ENCODE measurements around the gene PRKG1. TPM values are rescaled to one million over a fixed set of nuclear protein-coding genes. Genes with fewer than 3 reads are reported as not detected.

The PRKG1 gene
- total RNA-seq, 1 experiment from 2014 or later = 10.4 TPM

DNA sequence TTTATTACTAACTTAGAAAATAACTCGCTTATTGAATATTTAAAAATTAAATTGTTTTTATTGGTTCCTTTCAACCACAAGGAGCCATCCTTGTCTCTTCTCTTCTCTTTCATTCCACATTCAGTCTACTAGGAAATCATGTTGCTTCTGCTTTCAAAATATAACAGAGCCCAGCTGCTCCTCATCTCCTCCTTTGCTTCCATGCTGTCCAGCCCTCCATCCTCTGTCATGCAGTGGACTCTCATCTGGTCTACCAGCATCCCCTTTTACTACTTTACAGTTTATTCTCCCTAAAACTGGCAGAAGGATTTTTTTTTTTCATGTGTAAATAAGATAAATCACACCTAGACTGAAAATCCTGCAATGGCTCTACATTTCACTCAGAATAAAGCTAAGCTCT is 823.3 kb downstream of the PRKG1 start:
- Mint-ChIP-seq H3K9me3 (no peaks in the 10 kb centered on the region), H3K27ac (no peak overlapping the region; a peak in 1 of 7 replicates), H3K4me1 (peaks cover 28 to 29% of the 10 kb centered on the region in 2 experiments), H3K36me3 (ENCODE audit: insufficient read depth in 1 of 3, low read depth in 3 of 3) (no peaks in the 10 kb centered on the region), H3K27me3 (ENCODE audit: low read depth) (no peaks in the 10 kb centered on the region), H3K4me3 (no peak overlapping the region)
- Histone ChIP-seq H3K23me2 (ENCODE audit: insufficient read length, low read depth, low read length, poor library complexity, severe bottlenecking) (no peaks in the 10 kb centered on the region), H3K18ac (ENCODE audit: insufficient read length, low read depth, low read length) (no peak overlapping the region), H4K8ac (replicated peaks; ENCODE audit: insufficient read length, low read depth, low read length) (no peak overlapping the region), H3K4me1 (ENCODE audit: insufficient read depth, low read length) (peaks cover 2% of the 10 kb centered on the region), H2AK5ac (ENCODE audit: insufficient read length, low read length) (no peak overlapping the region), H2BK120ac (ENCODE audit: low read depth, low read length, poor library complexity, severe bottlenecking) (no peak overlapping the region), H3K79me2 (ENCODE audit: insufficient read depth, low read length) (no peaks in the 10 kb centered on the region), H3K23ac (ENCODE audit: insufficient read length, low read depth, low read length) (no peak overlapping the region), H3K56ac (ENCODE audit: insufficient read length, low read depth, low read length) (no peak overlapping the region), H2AFZ (ENCODE audit: low read length) (no peak overlapping the region), H2BK20ac (ENCODE audit: low read depth, low read length, poor library complexity, severe bottlenecking) (no peak overlapping the region), H4K5ac (ENCODE audit: insufficient read length, low read depth, low read length) (no peak overlapping the region), H4K20me1 (ENCODE audit: control insufficient read depth, insufficient read depth, insufficient read length) (no peaks in the 10 kb centered on the region), H4K91ac (ENCODE audit: insufficient read length, low read depth, low read length) (no peak overlapping the region), H3K4ac (ENCODE audit: low read depth, low read length) (no peak overlapping the region), H2BK5ac (ENCODE audit: insufficient read length, low read length) (no peak overlapping the region), H3K14ac (ENCODE audit: insufficient read depth, low read length) (no peak overlapping the region), H3T11ph (ENCODE audit: low read length) (no peak overlapping the region), H3K4me2 (ENCODE audit: insufficient read depth, insufficient read length, low read length) (no peak overlapping the region), H3K9me3 (ENCODE audit: control insufficient read depth, low read depth, low read length) (no peaks in the 10 kb centered on the region), H2BK15ac (ENCODE audit: low read depth, low read length) (no peak overlapping the region), H3K27ac (ENCODE audit: insufficient read length, low read depth, low read length) (no peak overlapping the region), H2BK12ac (ENCODE audit: insufficient read length, low read depth, low read length) (no peak overlapping the region), H3K27me3 (ENCODE audit: insufficient read depth, low read length) (no peaks in the 10 kb centered on the region), H3K79me1 (ENCODE audit: insufficient read depth, low read depth, low read length, poor library complexity, severe bottlenecking) (no peaks in the 10 kb centered on the region), H3K9ac (ENCODE audit: extremely low read depth, insufficient read length, low read length) (no peak overlapping the region)
- WGBS (ENCODE audit: extremely low coverage, insufficient read length, low lambda C conversion rate) = no CpG with 5 or more reads among the region's 1 CpG
- DNase-seq = no peak
- TF ChIP-seq, protein P1, sequence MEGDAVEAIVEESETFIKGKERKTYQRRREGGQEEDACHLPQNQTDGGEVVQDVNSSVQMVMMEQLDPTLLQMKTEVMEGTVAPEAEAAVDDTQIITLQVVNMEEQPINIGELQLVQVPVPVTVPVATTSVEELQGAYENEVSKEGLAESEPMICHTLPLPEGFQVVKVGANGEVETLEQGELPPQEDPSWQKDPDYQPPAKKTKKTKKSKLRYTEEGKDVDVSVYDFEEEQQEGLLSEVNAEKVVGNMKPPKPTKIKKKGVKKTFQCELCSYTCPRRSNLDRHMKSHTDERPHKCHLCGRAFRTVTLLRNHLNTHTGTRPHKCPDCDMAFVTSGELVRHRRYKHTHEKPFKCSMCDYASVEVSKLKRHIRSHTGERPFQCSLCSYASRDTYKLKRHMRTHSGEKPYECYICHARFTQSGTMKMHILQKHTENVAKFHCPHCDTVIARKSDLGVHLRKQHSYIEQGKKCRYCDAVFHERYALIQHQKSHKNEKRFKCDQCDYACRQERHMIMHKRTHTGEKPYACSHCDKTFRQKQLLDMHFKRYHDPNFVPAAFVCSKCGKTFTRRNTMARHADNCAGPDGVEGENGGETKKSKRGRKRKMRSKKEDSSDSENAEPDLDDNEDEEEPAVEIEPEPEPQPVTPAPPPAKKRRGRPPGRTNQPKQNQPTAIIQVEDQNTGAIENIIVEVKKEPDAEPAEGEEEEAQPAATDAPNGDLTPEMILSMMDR (conservative IDR thresholded peaks at IDR 0.05) = no peak

Data from H9 (cell line).